Fibroblast of skin of left quadriceps (primary cell): ENCODE data around the gene PRPF38A.
"Not testable (repeated sequence)": the region's sequence is repeated elsewhere in the genome, so short reads cannot be mapped to it uniquely, and the experiment has no call there.

ENCODE experiments used
- DNase-seq, 2 experiments: peaks; one replicate each; pipeline ENCODE4 v3.0.0-alpha.2; 2013; ENCODE audit warnings: low read depth in 2 of 2

Gene PRPF38A

GRCh38 chr1:52404116-52404974 is at the start of gene PRPF38A, which contains the start of gene ORC1:
Gene PRPF38A, plus strand, starts transcription at chr1:52404602. Its CDS starts 148 bp downstream, at chr1:52404750.
Gene ORC1, minus strand, starts transcription at chr1:52404423. Its CDS starts 2,200 bp downstream, at chr1:52402223.
- DNase-seq = peak; percentile 90 to 91

GRCh38 chr1:52355436-52355835 is 49.0 kb upstream of the PRPF38A start:
- no peak for DNase-seq

- DNase-seq = no peak
Observed at GRCh38 chr1:52355847-52356505, 48.4 kb upstream of the PRPF38A start.

- DNase-seq = no peak
Observed at GRCh38 chr1:52356818-52357355, 47.5 kb upstream of the PRPF38A start.

- no peak for DNase-seq
Observed at GRCh38 chr1:52357397-52357796, 47.0 kb upstream of the PRPF38A start.

GRCh38 chr1:52358851-52359497 is 45.4 kb upstream of the PRPF38A start:
- DNase-seq = no peak

GRCh38 chr1:52359676-52360594 is 44.5 kb upstream of the PRPF38A start:
- no peak for DNase-seq

GRCh38 chr1:52360595-52360968 is 43.8 kb upstream of the PRPF38A start:
- DNase-seq = no peak

- DNase-seq = no peak
Observed at GRCh38 chr1:52364235-52364839, 40.1 kb upstream of the PRPF38A start.

GRCh38 chr1:52365071-52365745 is 39.2 kb upstream of the PRPF38A start:
- DNase-seq = no peak

- peak; percentile 86 to 89 for DNase-seq
Observed at GRCh38 chr1:52365746-52366516, 38.5 kb upstream of the PRPF38A start, which contains the start of gene CC2D1B. Gene CC2D1B, minus strand, starts transcription at chr1:52366205. Its CDS starts 1,585 bp downstream, at chr1:52364620.

GRCh38 chr1:52366517-52366827 is 37.9 kb upstream of the PRPF38A start:
- no peak for DNase-seq

GRCh38 chr1:52367272-52367671 is 37.1 kb upstream of the PRPF38A start:
- no peak for DNase-seq

- no peak for DNase-seq
Observed at GRCh38 chr1:52368383-52369172, 35.8 kb upstream of the PRPF38A start.

GRCh38 chr1:52369851-52370250 is 34.6 kb upstream of the PRPF38A start:
- DNase-seq = not testable (repeated sequence)

GRCh38 chr1:52385376-52385775 is 19.0 kb upstream of the PRPF38A start:
- no peak for DNase-seq

GRCh38 chr1:52386458-52386857 is 17.9 kb upstream of the PRPF38A start:
- DNase-seq = no peak

- no peak for DNase-seq
Observed at GRCh38 chr1:52393174-52393573, 11.2 kb upstream of the PRPF38A start.

- DNase-seq = no peak
Observed at GRCh38 chr1:52399629-52400028, 4.8 kb upstream of the PRPF38A start.
